H9 (cell line): ENCODE data around the gene ATM. TPM values are rescaled to one million over a fixed set of nuclear protein-coding genes. Genes with fewer than 3 reads are reported as not detected.

Experiments
- DNase-seq: peaks from one replicate; pipeline ENCODE4 v3.0.0-alpha.2; 2017
- H2AFZ ChIP-seq: one replicate; pipeline ENCODE4 v1.6.1; 2013; ENCODE audit warnings: mild to moderate bottlenecking, low read length, control low read depth, moderate library complexity
- H2AK5ac ChIP-seq: 2 replicates; pipeline ENCODE4 v1.6.1; 2013; ENCODE audit warnings: low read length, control low read depth, mixed read lengths; ENCODE audit not compliant: insufficient read length
- H2BK120ac ChIP-seq: one replicate; pipeline ENCODE4 v1.6.1; 2013; ENCODE audit warnings: low read depth, mild to moderate bottlenecking, low read length, control low read depth, inconsistent platforms; ENCODE audit not compliant: poor library complexity, severe bottlenecking
- H2BK12ac ChIP-seq: 2 replicates; pipeline ENCODE4 v1.6.1; 2013; ENCODE audit warnings: low read length, control low read depth, mixed read lengths, low read depth; ENCODE audit not compliant: insufficient read length
- H2BK15ac ChIP-seq: 2 replicates; pipeline ENCODE4 v1.6.1; 2013; ENCODE audit warnings: low read depth, low read length, control low read depth
- H2BK20ac ChIP-seq: one replicate; pipeline ENCODE4 v1.6.1; 2013; ENCODE audit warnings: low read depth, mild to moderate bottlenecking, low read length, control low read depth, inconsistent platforms; ENCODE audit not compliant: poor library complexity, severe bottlenecking
- H2BK5ac ChIP-seq: 2 replicates; pipeline ENCODE4 v1.6.1; 2013; ENCODE audit warnings: low read length, control low read depth, mixed read lengths; ENCODE audit not compliant: insufficient read length
- H3K14ac ChIP-seq: 2 replicates; pipeline ENCODE4 v1.6.1; 2013; ENCODE audit warnings: low read length, control low read depth; ENCODE audit not compliant: insufficient read depth
- H3K18ac ChIP-seq: 2 replicates; pipeline ENCODE4 v1.6.1; 2013; ENCODE audit warnings: low read depth, mild to moderate bottlenecking, mixed read lengths, low read length, control low read depth; ENCODE audit not compliant: insufficient read length
- H3K23ac ChIP-seq: 2 replicates; pipeline ENCODE4 v1.6.1; 2013; ENCODE audit warnings: low read length, control low read depth, mixed read lengths, low read depth; ENCODE audit not compliant: insufficient read length
- H3K23me2 ChIP-seq: 2 replicates; pipeline ENCODE4 v1.6.1; 2013; ENCODE audit warnings: low read depth, mild to moderate bottlenecking, mixed read lengths, low read length, control low read depth; ENCODE audit not compliant: insufficient read length, poor library complexity, severe bottlenecking
- H3K27ac ChIP-seq: 2 replicates; pipeline ENCODE4 v1.5.1; 2013; ENCODE audit warnings: low read length, control low read depth, mixed read lengths, low read depth; ENCODE audit not compliant: insufficient read length
- H3K27me3 ChIP-seq: 2 replicates; pipeline ENCODE4 v1.6.1; 2013; ENCODE audit warnings: low read length, control low read depth, inconsistent platforms; ENCODE audit not compliant: insufficient read depth
- H3K4ac ChIP-seq: 2 replicates; pipeline ENCODE4 v1.6.1; 2013; ENCODE audit warnings: low read depth, mild to moderate bottlenecking, control low read depth, inconsistent platforms, low read length, moderate library complexity
- H3K4me1 ChIP-seq: 2 replicates; pipeline ENCODE4 v1.6.1; 2013; ENCODE audit warnings: low read length, control low read depth, inconsistent platforms; ENCODE audit not compliant: insufficient read depth
- H3K4me2 ChIP-seq: 2 replicates; pipeline ENCODE4 v1.6.1; 2013; ENCODE audit warnings: low read length, control low read depth, mixed read lengths; ENCODE audit not compliant: insufficient read length, insufficient read depth
- H3K56ac ChIP-seq: 2 replicates; pipeline ENCODE4 v1.6.1; 2013; ENCODE audit warnings: low read depth, mild to moderate bottlenecking, mixed read lengths, low read length, control low read depth; ENCODE audit not compliant: insufficient read length
- H3K79me1 ChIP-seq: 2 replicates; pipeline ENCODE4 v1.6.1; 2013; ENCODE audit warnings: low read depth, mild to moderate bottlenecking, moderate library complexity, low read length, control low read depth, inconsistent platforms; ENCODE audit not compliant: insufficient read depth, poor library complexity, severe bottlenecking
- H3K79me2 ChIP-seq: 2 replicates; pipeline ENCODE4 v1.6.1; 2013; ENCODE audit warnings: low read length, control low read depth, inconsistent platforms; ENCODE audit not compliant: insufficient read depth
- H3K9ac ChIP-seq: 2 replicates; pipeline ENCODE4 v1.6.1; 2013; ENCODE audit warnings: low read length, control low read depth, mixed read lengths; ENCODE audit not compliant: insufficient read length; ENCODE audit errors: extremely low read depth
- H3K9me3 ChIP-seq: one replicate; pipeline ENCODE4 v1.6.1; 2013; ENCODE audit warnings: low read depth, low read length, inconsistent platforms; ENCODE audit not compliant: control insufficient read depth
- H3T11ph ChIP-seq: one replicate; pipeline ENCODE4 v1.6.1; 2013; ENCODE audit warnings: mild to moderate bottlenecking, low read length, control low read depth, inconsistent platforms
- H4K20me1 ChIP-seq: one replicate; pipeline ENCODE4 v1.6.1; 2013; ENCODE audit not compliant: control insufficient read depth, insufficient read length, insufficient read depth
- H4K5ac ChIP-seq: 2 replicates; pipeline ENCODE4 v1.6.1; 2013; ENCODE audit warnings: low read depth, mild to moderate bottlenecking, mixed read lengths, low read length, control low read depth; ENCODE audit not compliant: insufficient read length
- H4K8ac ChIP-seq: replicated peaks from 2 replicates; pipeline ENCODE4 v1.6.1; 2013; ENCODE audit warnings: low read length, control low read depth, mixed read lengths, low read depth; ENCODE audit not compliant: insufficient read length
- H4K91ac ChIP-seq: 2 replicates; pipeline ENCODE4 v1.6.1; 2013; ENCODE audit warnings: low read depth, mild to moderate bottlenecking, moderate library complexity, mixed read lengths, low read length, control low read depth; ENCODE audit not compliant: insufficient read length
- H3K27ac Mint-ChIP-seq, 3 experiments: 2 replicates in 2 of 3; 3 replicates in 1 of 3; pipeline ENCODE4 v1.8.0; 2020 to 2021; ENCODE audit warnings: mixed read lengths in 3 of 3, mild to moderate bottlenecking in 1 of 3, moderate library complexity in 1 of 3
- H3K27me3 Mint-ChIP-seq: 2 replicates; pipeline ENCODE4 v1.8.0; 2021; ENCODE audit warnings: low read depth, mild to moderate bottlenecking, moderate library complexity, mixed read lengths
- H3K36me3 Mint-ChIP-seq, 3 experiments: 2 replicates in 2 of 3; 3 replicates in 1 of 3; pipeline ENCODE4 v1.8.0; 2020 to 2021; ENCODE audit warnings: low read depth in 3 of 3, mixed read lengths in 3 of 3; ENCODE audit not compliant: insufficient read depth in 1 of 3
- H3K4me1 Mint-ChIP-seq, 2 experiments: 2 replicates each; pipeline ENCODE4 v1.8.0; 2020; ENCODE audit warnings: mixed read lengths in 2 of 2
- H3K4me3 Mint-ChIP-seq, 2 experiments: 2 replicates in 1 of 2; 3 replicates in 1 of 2; pipeline ENCODE4 v1.8.0; 2020 to 2021; ENCODE audit warnings: mild to moderate bottlenecking in 2 of 2, mixed read lengths in 2 of 2, moderate library complexity in 1 of 2
- H3K9me3 Mint-ChIP-seq, 2 experiments: 2 replicates in 1 of 2; 3 replicates in 1 of 2; pipeline ENCODE4 v1.8.0; 2020; ENCODE audit warnings: mild to moderate bottlenecking in 2 of 2, mixed read lengths in 2 of 2, moderate library complexity in 1 of 2
- WGBS: extraction: QIAGEN DNeasy Blood & Tissue Kit; methylation state at CpG from one replicate; pipeline ENCODE4 v1.1.7; 2013; ENCODE audit warnings: missing lambda C conversion rate, low lambda C conversion rate, mixed read lengths; ENCODE audit not compliant: insufficient read length; ENCODE audit errors: extremely low coverage; 5-methylcytosine and 5-hydroxymethylcytosine counted together
- total RNA-seq: library from RNA; stranded (reverse); gene quantifications from 2 replicates; pipeline ENCODE4 v1.2.1, GENCODE V29; 2021
- TF ChIP-seq, protein P1 (sequence below): fragments of 200-600 bp; sonication (generic); conservative IDR thresholded peaks from 3 replicates; pipeline ENCODE4 v1.8.0; 2021; ENCODE audit warnings: antibody characterized with exemption, mild to moderate bottlenecking

ATM gene
- total RNA-seq, 1 experiment from 2014 or later, result 58.9 TPM

DNA sequence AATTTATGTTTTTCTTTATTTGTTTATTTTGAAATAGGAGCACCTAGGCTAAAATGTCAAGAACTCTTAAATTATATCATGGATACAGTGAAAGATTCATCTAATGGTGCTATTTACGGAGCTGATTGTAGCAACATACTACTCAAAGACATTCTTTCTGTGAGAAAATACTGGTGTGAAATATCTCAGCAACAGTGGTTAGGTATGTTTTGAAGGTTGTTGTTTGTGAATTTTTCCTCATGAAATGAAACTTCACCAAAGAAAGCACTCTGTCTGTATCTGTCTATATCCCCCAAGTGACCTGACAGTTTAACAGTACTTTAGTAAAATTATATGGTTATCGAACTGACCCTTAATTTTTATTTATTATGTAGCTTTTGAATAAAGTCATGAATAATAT is 12.8 kb downstream of the ATM start:
- no CpG with 5 or more reads among the region's 2 CpGs for WGBS
- Histone ChIP-seq H3K4ac (no peak overlapping the region), H3K9ac (no peak overlapping the region), H3K18ac (no peak overlapping the region), H2BK120ac (no peak overlapping the region), H3K9me3 (no peaks in the 10 kb centered on the region), H2AFZ (no peak overlapping the region), H2AK5ac (no peak overlapping the region), H3K4me2 (no peak overlapping the region), H3K79me1 (no peaks in the 10 kb centered on the region), H3K79me2 (no peaks in the 10 kb centered on the region), H3K23me2 (no peaks in the 10 kb centered on the region), H3T11ph (no peak overlapping the region), H2BK5ac (no peak overlapping the region), H3K4me1 (no peaks in the 10 kb centered on the region), H2BK12ac (no peak overlapping the region), H3K14ac (no peak overlapping the region), H3K23ac (no peak overlapping the region), H3K27ac (no peak overlapping the region), H4K8ac (no peak overlapping the region), H4K20me1 (no peaks in the 10 kb centered on the region), H3K56ac (no peak overlapping the region), H4K5ac (no peak overlapping the region), H2BK20ac (no peak overlapping the region), H3K27me3 (no peaks in the 10 kb centered on the region), H4K91ac (no peak overlapping the region), H2BK15ac (no peak overlapping the region)
- H3K4me1 Mint-ChIP-seq, result no peaks in the 10 kb centered on the region
- no peak overlapping the region for H3K27ac Mint-ChIP-seq
- peaks cover 15 to 56% (median 46%) of the 10 kb centered on the region in 3 experiments; a peak in 6 of 7 replicates for H3K36me3 Mint-ChIP-seq
- no peak overlapping the region for H3K4me3 Mint-ChIP-seq
- H3K27me3 Mint-ChIP-seq, result no peaks in the 10 kb centered on the region
- H3K9me3 Mint-ChIP-seq, result no peaks in the 10 kb centered on the region
- DNase-seq, result no peak
- TF ChIP-seq, protein P1, sequence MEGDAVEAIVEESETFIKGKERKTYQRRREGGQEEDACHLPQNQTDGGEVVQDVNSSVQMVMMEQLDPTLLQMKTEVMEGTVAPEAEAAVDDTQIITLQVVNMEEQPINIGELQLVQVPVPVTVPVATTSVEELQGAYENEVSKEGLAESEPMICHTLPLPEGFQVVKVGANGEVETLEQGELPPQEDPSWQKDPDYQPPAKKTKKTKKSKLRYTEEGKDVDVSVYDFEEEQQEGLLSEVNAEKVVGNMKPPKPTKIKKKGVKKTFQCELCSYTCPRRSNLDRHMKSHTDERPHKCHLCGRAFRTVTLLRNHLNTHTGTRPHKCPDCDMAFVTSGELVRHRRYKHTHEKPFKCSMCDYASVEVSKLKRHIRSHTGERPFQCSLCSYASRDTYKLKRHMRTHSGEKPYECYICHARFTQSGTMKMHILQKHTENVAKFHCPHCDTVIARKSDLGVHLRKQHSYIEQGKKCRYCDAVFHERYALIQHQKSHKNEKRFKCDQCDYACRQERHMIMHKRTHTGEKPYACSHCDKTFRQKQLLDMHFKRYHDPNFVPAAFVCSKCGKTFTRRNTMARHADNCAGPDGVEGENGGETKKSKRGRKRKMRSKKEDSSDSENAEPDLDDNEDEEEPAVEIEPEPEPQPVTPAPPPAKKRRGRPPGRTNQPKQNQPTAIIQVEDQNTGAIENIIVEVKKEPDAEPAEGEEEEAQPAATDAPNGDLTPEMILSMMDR, result no peak
